Activated CD8-positive, alpha-beta memory T cell treated with anti-CD3 and anti-CD28 coated beads, Interleukin-2, amount 50 U/mL, for 24 hours (primary cell): ENCODE measurements around the gene MYBPH.

Source experiments
- DNase-seq: peaks from one replicate; pipeline ENCODE4 v3.0.0-alpha.2; 2020; ENCODE audit errors: extremely low read depth

MYBPH gene

DNA sequence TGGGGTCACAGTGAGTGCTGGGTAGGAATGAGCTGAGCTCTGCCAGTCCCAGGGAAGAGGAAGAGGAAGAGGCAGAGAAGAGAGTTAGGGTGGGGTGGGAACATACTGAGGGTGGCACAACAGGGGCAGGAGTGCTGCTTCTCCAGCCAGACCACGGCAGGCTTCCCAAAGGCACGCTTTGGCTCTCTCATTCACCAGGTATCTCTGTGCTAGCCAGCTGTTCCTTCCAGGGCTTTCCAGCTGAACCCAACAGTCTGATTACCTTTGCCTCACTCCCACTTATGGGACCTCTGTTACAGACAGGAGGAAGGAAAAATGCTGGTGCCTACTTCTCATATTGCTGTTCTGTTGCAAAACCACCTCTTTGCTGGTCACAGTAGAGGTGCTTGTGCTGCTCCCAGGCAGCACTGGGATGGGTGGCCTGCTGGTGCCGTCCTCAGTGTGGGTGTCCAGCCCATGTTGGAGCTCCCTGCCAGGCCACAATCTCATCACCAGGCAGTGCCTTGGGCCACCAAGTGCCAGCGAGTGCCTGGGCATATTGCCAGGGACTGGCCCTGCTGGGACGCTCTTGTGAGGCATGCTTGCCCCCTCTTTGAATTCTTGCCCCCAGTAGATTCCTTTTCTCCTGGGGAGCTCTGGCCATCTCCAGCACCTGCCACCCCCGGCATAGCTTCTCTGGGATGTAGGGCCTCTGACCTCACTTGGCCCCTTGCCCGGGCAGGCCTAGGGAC, 46.0 kb downstream of the MYBPH start:
- no peak for DNase-seq

DNA sequence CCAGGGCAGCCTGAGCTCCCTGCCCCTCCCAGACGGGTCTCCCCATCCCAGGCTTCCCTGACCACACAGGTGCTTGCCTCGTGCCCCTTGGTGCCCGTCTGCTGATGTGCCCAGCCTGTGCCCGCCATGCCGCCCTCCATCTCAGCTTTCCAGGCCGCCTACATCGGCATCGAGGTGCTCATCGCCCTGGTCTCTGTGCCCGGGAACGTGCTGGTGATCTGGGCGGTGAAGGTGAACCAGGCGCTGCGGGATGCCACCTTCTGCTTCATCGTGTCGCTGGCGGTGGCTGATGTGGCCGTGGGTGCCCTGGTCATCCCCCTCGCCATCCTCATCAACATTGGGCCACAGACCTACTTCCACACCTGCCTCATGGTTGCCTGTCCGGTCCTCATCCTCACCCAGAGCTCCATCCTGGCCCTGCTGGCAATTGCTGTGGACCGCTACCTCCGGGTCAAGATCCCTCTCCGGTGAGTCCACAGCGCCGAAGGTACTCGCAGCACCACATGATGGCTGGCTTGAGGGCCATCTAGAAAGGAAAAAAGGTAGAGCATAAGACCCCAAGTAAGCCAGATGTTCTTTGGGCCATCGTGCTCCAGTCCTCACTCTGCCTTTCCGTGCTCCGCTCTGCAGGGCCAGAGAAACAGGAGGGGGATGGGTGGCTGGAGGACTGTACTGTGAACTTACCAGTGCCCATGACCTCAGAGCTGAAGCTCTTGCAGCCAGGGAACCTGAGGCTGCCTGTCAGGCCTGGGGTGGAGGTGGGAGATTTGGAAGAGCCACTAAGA, 46.7 kb downstream of the MYBPH start:
- DNase-seq = no peak

DNA sequence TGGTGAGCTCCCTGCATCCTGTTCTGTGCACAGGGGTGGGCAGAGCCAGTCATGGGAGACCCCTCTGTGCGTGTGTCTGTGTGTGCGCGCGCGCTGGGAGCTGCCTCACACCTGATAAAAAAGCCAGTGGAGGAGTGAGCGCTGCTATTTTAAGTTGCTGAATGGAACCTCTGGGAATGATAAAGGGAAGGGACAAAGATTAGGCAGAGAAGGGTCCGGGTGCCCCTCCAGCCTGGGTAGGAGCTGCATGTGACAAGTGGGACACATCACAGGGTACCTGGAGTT, 47.3 kb downstream of the MYBPH start:
- DNase-seq = no peak

DNA sequence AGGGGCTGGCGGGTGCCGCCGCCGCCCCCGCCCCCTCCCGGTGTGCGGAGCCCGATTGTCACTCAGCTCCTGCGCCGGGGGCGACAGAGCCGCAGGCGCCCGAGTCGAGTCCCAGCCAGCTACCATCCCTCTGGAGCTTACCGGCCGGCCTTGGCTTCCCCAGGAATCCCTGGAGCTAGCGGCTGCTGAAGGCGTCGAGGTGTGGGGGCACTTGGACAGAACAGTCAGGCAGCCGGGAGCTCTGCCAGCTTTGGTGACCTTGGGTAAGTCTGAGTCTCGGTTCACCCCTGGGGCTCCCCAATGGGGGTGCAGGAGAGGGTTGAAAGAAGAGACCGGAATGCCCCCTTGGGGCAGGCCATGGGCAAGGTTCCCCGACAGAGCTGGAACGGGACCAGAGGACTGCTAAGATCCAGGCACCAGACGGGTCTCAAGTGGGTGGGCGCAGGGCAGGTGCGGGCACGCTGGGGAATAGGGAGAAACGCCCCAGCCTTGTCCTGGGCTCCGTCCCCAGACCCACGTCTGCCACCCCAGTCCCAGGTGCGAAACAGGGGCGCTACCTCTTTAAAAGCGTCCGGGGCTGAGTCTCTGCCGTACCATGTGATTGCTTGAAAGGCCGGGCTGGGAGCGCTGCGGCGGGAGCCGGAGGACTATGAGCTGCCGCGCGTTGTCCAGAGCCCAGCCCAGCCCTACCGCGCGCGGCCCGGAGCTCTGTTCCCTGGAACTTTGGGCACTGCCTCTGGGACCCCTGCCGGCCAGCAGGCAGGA, 47.8 kb downstream of the MYBPH start, which contains the start of gene ADORA1:
TSS of gene ADORA1 (plus strand) at position 61 of the 765 bp plus-strand sequence. CDS start 1,116 bp downstream, outside the sequence.
- DNase-seq = no peak

DNA sequence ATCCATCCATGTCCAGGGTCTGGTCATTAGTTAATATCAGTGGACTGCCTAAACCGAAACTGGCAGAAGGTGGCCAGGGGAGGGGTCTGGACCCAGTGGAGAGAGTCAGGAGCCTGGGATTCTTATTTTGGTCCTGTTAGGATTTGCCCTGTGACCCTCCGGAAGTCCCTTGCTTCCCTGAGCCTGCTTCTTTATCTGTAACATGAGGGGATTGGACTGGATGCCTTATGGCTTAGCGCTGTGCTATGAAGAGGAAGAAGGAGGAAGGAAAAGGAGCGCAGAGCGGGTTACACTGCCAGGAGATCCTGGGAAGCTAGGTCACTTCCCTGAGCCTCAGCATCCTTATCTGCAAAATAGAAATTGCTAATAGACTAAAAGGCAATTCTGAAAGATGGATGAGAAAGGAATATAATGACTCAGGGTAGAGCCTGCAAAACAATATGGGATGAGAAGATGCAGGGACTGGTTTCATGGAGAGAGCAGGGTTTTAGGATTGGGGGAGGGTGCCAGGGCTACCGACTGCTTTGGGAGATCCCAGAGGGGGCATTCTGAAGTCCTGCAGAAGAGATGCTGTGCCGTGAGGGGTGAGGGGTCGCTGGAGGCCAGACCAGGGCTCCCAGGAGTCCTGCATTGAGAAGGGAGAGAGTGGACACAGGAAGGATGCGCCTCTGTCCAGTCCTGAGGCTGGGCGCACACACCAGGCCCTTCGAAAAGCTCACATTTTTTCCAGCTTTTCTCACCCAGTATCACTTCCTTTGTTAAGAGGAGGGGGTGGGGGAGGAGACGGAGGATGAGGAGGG, 48.6 kb downstream of the MYBPH start:
- no peak for DNase-seq

DNA sequence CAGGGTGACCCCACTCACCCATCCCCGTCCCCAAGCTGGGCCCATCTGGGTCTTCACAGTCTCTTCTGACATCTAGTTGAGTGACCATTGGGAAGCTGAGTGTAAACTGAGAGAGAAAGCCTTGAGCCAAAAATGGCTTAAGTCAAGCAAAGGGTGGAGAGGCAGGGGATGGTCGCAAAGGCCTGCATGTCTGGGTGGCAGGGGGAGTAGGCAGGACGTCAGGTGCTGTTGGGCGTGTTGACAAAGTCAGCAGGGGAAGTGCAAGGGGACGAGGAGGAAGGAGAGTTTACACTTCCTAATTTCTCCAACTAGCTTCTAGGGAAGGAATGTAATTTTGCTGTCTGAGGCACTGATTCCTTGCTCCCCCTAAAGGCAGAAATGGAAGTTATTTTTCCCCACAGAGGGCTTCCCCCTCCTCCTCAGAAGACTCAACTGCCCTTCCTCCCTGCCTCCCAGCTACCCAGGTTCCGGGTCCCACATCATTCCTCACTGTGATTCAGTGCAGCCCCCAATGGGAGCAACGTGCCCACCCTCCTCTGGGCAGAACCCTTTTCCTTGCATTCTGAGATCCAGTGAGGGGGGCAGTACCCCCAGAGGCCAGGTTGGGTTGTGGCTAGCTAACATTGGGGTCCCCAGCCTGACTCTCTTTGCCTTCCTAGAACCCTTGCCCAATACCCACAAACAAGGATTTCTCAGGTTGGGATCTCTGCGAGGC, 49.3 kb downstream of the MYBPH start:
- DNase-seq = no peak

DNA sequence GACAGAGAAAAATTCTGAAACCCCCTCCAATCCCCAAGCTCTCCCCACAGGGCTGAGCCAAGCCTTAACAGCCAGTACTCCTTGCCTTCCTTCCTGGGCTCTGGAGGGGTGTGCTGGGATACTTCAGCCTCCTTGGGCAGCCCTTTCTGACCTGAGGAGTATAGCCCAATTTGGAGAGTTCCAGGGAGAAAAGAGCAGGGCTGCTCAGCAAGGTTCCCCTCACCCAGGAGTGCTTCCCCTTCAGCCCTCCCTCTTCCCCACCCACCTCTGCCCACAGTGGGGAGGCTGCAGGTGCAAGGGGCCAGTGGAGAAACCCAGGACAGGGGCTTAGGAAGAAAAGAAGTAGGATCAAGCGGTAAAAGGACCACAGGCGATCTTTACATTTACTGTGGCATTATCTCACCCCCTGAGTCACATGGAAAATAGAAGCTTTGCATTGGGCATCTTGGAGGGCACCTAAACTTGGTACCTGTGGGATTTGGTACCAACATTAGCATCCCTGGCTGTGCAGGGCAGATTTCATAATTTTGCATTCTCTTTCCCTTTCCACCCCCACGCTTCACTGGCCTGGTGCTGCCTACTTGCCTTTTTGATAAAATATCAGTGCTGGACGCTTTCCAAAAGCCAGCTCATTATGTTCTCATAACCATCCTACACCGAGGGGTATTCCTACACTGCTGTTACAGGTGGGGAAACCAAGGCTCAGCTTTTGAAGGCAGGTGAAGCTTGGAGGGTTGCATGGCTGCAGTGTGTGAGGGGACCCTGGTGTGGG, 50.9 kb downstream of the MYBPH start:
- no peak for DNase-seq

DNA sequence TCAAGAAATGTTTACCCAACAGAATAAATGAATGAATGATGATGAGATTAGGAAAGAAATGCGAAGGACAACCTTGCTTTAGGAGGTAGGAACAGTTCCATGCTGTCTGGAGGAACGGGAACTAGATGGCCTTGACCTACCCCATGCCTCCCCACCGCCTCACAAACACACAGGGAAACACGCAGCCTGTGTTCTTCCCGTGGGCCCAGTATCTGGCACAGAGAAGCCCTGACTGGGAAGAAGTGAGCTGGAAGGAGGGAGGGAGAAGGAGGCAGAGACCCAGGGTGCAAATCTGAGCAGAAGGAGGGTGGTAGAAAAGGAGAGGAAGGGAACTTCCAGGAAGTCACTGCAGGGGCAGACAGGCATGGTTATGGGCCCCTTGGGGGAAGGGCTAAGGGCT, 51.6 kb downstream of the MYBPH start:
- no peak for DNase-seq

DNA sequence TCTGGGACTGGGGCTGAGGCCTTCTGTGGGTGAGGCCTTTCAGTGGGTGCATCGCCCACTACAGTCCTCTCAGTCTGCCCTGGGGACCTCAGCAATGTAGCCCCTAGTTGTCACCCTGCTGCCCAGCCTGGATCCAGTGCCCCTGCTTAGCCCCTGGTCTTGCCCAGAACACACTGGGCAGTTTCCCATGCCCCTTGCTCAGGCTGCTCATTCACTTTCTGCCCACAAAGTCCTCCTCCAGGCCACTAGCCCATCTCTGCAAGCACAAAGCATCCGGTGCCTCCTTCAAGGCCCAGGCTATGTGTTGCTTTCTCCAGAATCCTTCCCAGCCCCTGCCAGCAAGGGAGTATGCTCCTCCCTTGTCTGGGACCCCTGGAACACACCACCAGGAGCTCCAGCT, 53.5 kb downstream of the MYBPH start:
- no peak for DNase-seq

DNA sequence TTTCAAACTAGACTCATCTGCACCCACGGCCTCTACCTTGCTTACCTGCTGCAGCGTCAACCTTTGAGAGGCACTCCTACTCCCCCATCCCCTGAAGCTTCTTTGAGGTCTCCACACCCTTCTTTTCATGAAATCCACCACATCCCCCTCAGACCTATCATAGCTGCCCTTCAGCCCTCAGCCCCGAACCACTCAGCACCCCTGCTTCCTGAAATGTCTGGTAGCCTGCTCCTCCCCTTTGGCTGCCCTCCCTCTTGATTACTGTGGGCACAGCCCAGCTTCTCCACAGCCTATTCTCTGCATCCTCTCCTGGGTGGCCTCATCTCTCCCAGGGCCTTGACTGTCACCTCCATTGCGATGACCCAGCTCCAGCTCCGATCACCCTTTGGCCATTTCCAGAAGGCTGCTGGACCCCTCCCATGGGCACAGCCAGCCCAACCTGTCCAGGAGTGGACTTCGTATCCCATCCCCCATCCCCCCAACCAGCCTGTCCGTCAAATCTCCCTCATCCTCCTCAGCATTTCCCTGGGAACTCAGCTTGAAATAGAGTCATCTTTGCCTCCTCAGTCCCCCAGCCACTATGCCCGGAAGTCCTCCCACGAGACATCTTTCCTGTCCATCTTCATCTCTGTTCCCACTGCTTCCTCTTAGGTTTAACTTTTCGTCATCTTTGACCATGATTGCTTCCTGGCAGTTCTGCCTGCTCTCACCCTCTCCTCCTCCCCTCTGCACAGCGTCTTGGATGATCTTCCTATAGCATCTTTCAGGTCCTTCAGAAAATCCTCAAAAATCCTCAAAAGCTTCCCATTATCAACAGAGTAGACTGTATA, 54.2 kb downstream of the MYBPH start:
- no peak for DNase-seq

DNA sequence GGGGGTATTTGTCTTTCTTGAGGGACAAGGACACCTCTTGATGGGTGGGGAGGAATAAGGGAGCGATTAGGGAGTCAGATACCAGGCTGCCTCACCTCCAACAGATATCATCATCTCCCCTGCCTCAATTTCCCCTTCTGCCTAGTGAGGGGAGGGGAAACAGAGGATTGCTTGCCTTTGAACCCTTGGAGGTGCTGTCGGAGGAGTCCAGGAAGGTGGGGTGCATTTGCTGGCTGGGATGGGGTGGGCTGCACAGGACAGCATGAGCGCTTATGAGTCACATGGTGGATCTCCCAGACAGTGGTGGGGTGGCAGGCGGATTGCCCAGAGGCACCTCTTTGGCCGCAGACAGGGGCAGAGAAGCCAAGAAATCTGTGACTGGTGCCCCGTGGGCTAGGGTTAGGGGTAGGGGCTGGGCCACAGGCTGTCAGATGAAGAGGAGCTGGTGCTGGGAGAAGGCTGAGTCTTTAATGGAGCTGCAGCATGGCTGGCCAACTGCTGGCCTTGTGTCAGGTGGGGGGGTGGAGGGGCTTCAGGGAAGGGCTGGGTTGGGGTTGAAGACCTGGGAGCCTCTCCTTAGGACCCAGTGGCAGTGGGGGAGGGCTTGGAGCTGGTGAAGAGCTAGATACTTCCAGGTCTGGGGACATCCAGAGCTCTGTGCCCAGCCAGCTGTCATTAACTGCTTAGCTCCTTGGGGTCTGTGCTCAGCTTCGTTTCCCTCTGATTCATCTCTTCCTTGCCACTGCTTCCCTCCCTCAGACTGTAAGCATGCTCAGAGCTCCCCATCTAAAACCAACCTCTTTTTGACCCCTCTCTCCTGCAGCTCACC, 55.1 kb downstream of the MYBPH start:
- DNase-seq = no peak
